SK-N-SH (cell line): ENCODE measurements around the gene C10orf90.

Experiments used
- EZH2phosphoT487 ChIP-seq: fragments of 200-600 bp; sonication (generic); IDR thresholded peaks from 2 replicates; pipeline ENCODE4 v1.6.1; 2017; ENCODE audit warnings: low read depth, mixed run types, mild to moderate bottlenecking, antibody characterized with exemption, moderate library complexity, borderline replicate concordance
- RFX5 ChIP-seq: IDR thresholded peaks from 2 replicates; pipeline ENCODE4 v1.6.1; 2012; ENCODE audit warnings: mild to moderate bottlenecking, improper control_type of control experiment, low read length
- TAF1 ChIP-seq: IDR thresholded peaks from 2 replicates; pipeline ENCODE4 v1.6.1; 2012; ENCODE audit warnings: low read depth, mild to moderate bottlenecking, low read length, moderate library complexity, borderline replicate concordance
- TCF12 ChIP-seq: IDR thresholded peaks from 2 replicates; pipeline ENCODE4 v1.4.0; 2012
- TF ChIP-seq, protein P1 (sequence below): fragments of 200-600 bp; sonication (generic); IDR thresholded peaks from 2 replicates; pipeline ENCODE4 v1.6.1; 2017; ENCODE audit warnings: antibody characterized with exemption, mild to moderate bottlenecking, moderate library complexity

DNA sequence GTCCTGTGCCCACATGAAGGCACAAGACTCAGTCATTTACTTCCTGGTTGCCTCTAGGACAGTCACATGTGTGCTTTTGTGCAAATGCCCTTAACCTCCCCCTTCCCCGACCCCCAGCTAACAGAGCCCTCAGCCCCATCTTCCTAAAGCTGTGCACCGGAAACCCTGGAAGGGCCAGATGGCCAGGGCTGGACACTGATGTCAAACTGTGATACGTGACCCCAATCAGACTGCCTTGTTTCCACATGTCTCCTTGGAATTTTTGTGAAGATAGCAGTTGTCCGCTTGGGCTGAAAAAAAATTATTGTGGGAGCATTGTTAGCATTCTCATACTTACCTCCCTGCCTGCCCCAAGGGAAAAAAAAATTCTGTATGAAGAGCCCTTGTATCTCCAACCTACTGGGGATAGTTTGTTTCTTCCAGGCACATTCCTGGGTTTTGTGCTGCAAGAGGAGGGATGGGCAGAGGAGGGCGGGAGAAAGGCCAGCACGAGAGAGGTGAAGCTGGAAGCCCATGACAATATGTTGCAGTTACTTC is 265.2 kb downstream of the C10orf90 start:
- TF ChIP-seq TAF1 (no peak), TCF12 (no peak), RFX5 (no peak), EZH2phosphoT487 (no peak)
- TF ChIP-seq, protein P1, sequence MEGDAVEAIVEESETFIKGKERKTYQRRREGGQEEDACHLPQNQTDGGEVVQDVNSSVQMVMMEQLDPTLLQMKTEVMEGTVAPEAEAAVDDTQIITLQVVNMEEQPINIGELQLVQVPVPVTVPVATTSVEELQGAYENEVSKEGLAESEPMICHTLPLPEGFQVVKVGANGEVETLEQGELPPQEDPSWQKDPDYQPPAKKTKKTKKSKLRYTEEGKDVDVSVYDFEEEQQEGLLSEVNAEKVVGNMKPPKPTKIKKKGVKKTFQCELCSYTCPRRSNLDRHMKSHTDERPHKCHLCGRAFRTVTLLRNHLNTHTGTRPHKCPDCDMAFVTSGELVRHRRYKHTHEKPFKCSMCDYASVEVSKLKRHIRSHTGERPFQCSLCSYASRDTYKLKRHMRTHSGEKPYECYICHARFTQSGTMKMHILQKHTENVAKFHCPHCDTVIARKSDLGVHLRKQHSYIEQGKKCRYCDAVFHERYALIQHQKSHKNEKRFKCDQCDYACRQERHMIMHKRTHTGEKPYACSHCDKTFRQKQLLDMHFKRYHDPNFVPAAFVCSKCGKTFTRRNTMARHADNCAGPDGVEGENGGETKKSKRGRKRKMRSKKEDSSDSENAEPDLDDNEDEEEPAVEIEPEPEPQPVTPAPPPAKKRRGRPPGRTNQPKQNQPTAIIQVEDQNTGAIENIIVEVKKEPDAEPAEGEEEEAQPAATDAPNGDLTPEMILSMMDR: no peak
